HG03558 (cell line): ENCODE data around the gene RGS7.
"Not testable (repeated sequence)": the region's sequence is repeated elsewhere in the genome, so short reads cannot be mapped to it uniquely, and the experiment has no call there.

Experiments
- ATAC-seq: cut with Tn5 transposase; IDR thresholded peaks from one replicate; pipeline ENCODE4 v1.9.1; 2021; ENCODE audit warnings: moderate number of reproducible peaks; ENCODE audit not compliant: unreplicated experiment; ENCODE audit errors: extremely low read depth

Gene RGS7

GRCh38 chr1:241332987-241333386 lies 24.0 kb downstream of the RGS7 start:
- no peak for ATAC-seq

- ATAC-seq: no peak
Measured at GRCh38 chr1:241332037-241332409, 25.0 kb downstream of the RGS7 start.

GRCh38 chr1:241331328-241332036 lies 25.5 kb downstream of the RGS7 start:
- peak; percentile 15 for ATAC-seq

DNA sequence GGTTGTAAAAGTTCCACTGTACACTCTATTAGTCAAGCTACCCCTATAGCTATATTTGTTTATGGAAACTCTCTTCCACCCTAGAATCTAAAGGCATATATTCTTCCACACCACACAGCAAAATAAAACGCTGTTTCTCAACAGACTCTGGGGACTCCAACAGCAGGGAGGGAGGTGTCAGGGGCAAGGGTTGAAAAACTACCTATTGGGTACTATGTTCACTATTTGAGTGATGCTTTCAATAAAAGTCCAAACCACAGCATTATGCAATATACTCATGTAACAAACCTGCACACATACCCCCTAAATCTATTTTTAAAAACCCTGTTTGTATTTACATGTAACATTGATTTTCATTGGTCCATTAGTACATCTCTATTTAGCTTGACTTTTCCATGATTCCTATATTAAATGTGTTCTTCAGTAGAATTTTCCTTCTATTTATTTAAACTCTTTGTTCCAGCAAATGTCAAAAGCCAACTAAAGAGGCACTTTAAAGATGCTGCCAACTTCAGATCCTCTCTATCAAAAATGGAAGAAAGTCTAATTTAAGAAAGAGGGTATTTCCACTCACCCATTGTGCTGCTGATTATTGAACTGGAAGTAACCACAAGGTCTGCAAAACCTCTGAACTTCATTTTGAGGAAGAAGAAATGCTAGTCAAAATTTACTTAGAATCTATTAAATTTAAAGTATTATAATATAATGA lies 26.2 kb downstream of the RGS7 start:
- peak; percentile 49 for ATAC-seq

DNA sequence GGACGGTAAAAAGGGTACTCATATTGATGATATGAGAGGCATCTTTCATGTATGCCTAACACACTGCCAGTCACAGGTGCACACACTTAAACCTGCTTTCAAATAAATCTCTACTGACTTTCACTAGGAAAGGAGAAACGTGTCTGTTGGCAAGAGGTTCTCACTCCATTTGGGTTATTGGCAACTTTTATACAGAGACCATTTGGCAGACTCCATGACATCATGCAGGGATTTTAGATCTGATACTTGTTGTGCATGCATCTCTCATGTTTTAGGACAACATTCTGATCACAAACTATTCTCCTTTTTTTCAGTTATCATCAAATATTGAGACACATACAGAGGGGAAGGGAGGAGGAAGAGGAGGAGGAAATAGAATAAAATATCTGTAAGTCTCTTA lies 31.5 kb downstream of the RGS7 start:
- no peak for ATAC-seq

DNA sequence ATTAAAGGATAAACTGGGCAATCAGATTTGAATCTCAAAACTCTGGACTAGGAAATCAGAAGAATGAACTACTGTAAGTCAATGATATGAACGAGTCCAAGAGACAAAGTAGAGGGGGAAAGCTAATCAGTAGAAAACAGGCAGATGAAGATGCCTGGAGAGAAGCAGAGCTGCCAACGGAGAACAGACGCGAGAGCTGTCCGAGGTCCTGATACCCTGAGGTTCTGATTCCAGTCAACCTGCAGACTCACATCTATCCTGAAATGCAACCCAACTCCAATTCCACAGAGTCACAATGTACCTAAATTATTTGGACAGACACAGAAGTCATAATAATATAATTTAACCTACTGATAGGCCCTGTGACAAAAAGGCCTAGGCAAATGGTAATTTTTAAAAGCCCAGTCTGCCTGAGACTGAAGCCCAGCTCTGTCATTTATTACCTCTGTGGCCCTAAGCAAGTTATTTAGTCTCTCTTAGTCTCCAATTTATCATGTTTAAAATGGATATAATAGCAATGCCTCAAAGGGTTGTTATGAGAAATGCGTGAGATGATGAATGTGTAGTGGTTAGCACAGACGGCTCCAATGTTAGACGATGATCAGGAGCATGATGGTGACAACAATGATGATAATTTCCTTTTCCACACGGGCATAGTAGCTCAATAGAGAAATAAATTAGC lies 33.4 kb downstream of the RGS7 start:
- no peak for ATAC-seq

DNA sequence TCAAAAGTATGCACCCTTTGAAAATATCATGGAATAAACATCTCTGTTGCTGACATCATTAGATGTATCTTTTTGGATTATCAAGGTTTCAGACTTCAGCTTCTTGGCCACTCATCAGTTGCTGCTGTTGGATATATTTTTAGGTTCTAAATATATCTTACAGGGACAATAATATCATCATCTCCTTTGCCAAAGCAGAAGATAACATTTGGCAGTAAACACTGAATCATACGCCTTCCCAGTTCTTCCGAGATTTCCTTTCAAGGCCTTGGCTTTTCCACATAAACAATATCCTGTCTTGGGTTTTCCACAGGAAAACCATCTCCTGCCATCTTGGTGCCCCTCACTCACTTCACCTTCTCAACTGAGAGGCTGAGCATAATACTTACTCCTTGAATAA lies 39.3 kb downstream of the RGS7 start:
- ATAC-seq: no peak

- no peak for ATAC-seq
Measured at GRCh38 chr1:241316372-241316771, 40.6 kb downstream of the RGS7 start.

GRCh38 chr1:241311056-241311746 lies 45.8 kb downstream of the RGS7 start:
- ATAC-seq: no peak

- ATAC-seq: no peak
Measured at GRCh38 chr1:241310451-241310850, 46.6 kb downstream of the RGS7 start.

DNA sequence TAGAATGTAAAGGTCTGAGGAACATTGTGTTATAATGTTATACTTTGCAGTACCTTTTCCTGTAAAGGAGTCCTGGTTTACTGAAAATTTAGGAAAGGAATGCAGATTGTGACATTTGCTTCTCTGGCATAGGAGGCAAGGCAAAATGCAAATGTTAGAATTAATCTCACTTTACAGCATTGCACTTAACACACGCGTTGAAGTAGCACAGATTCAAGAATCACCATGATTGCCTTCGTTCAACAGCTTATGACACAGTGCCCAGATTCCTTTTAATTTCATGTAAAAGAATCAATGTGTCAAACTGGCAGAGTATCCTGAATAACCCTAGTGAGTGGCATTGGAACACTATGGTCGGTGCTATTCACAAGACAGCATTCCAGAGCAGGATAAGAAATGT lies 47.4 kb downstream of the RGS7 start:
- no peak for ATAC-seq

DNA sequence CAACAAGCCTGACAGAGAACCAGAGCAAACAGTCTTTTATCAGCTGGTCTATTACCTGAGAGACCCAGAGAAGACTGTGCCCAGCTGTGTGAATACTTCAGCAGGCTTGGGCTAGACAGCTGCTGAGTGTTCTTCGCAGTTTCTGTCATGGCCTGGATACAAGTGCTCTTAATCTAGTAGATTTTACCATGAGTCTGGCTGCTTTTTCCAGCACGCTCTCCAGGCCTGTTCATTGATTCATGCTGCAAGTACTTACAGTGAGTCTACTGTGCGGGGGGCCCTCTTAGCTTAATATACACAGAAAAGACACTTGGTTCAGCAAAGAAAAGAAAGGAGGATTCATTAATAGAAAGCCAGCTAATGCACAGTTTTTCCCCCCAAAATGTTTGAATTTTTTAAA lies 48.5 kb downstream of the RGS7 start:
- no peak for ATAC-seq

DNA sequence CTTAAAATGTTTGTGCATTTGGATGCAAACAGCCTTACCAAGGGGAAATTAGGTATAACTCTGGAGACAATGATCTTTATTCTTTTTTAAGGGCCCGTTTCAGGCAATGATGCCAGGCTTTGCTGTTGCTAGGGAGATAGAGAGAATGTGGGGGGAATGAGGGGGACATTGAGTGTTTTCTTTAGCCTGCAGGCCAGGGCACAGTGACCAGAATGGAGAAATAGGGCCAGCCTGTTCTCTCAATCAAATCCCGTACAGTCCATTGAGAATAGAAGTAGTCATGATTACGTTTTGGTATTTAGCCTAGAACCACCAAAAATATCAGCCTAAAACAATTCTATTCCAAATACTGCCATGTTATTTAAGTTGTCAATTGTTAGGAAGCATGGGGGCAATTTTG lies 49.0 kb downstream of the RGS7 start:
- no peak for ATAC-seq

GRCh38 chr1:241306125-241306790 lies 50.7 kb downstream of the RGS7 start:
- no peak for ATAC-seq

DNA sequence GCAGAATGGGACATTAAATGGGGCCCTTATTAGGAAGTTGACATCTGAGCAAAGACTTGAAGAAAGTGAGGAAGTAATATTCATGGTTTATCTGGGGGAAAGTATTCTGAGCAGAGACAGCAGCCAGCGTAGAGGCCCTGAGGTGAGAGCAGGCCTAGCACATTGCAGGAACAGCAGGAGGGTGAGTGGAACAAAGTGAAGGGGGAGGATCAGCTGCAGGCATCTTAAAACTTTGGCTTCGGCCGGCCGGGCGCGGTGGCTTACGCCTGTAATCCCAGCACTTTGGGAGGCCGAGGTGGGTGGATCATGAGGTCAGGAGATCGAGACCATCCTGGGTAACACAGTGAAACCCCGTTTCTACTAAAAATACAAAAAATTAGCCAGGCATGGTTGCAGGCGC lies 55.0 kb downstream of the RGS7 start:
- not testable (repeated sequence) for ATAC-seq

DNA sequence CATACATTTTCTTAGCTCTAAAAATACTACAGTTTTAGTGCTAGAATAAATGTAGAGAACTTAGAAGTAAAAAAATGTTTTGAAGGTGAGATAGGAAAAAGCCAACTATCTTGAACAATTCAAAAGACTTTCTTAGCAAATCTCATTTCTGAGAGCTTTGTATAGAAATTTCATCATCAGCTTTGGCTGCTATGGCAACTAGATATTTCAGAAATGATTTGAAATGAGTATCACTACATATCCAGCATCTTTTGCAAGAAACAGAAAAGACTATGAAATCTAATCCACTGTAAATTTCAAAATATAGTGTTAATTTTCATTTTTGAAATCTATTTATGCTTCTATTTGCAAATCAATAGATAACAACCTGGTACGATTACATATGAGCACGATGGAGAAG lies 57.7 kb downstream of the RGS7 start:
- ATAC-seq: no peak

DNA sequence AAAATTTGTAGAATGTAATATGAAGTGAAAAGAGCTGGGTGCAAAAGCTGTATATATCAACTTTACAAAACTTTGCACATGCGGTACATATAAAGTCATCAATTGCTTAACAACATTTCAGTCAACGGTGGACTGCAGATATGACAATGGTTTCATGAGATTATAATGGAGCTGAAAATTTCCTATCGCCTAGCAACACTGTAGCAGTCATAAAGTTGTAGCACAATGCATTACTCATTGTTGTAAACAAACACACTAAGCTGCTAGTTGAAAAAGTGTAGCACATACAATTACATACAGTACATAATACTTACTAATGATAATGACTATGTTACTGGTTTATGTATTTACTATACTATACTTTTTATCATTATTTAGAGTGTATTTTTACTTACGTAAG lies 64.0 kb downstream of the RGS7 start:
- no peak for ATAC-seq

- not testable (repeated sequence) for ATAC-seq
Measured at GRCh38 chr1:241291548-241291947, 65.5 kb downstream of the RGS7 start.

DNA sequence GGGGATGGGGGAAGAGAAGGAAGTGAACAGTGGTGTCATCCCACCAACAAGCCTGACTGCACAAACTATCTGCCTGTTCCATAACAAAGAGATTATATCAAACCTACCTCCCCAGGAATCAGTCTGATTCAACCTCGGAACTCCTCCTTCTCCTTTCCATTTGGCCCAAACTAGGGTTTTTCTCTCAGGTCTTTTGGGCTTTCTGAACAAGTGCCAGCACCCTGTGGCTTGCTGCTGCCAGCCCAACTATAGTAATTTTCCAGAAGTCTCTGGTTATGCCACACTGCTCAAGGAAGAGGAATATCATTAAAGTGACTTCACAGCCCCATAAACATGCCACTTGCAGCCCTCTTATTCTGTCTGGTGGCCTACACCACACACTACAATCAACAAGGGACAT lies 70.5 kb downstream of the RGS7 start:
- ATAC-seq: no peak

- ATAC-seq: no peak
Measured at GRCh38 chr1:241276391-241276790, 80.6 kb downstream of the RGS7 start.
